SK-N-SH treated with all-trans-retinoic acid at 6 μM for 48 hours (cell line): ENCODE measurements around the gene SLC2A11.

Experiments
- ATAC-seq: fragments of 200-7000 bp; cut with Tn5 transposase; 3 replicates; pipeline ENCODE4 v1.9.1; 2020; ENCODE audit warnings: mild to moderate bottlenecking, moderate library complexity
- ARNTL ChIP-seq: fragments of 450-650 bp; formaldehyde crosslinking; IDR thresholded peaks from 2 replicates; pipeline ENCODE4 v1.5.0; 2020; ENCODE audit warnings: low read depth, mild to moderate bottlenecking, moderate library complexity, borderline replicate concordance
- BACH2 ChIP-seq: fragments of 250-450 bp; sonication (Bioruptor Pico); IDR thresholded peaks from 2 replicates; pipeline ENCODE4 v1.9.0; 2021; ENCODE audit warnings: mild to moderate bottlenecking, borderline replicate concordance
- CREB5 ChIP-seq: fragments of 250-450 bp; sonication (Bioruptor Pico); IDR thresholded peaks from 2 replicates; pipeline ENCODE4 v1.5.1; 2020; ENCODE audit warnings: low read depth, mild to moderate bottlenecking, moderate library complexity
- CSDC2 ChIP-seq: fragments of 250-450 bp; sonication (Bioruptor Pico); IDR thresholded peaks from 2 replicates; pipeline ENCODE4 v1.5.0; 2020; ENCODE audit warnings: mild to moderate bottlenecking, moderate library complexity
- CSRNP3 ChIP-seq: fragments of 250-450 bp; sonication (Bioruptor Pico); IDR thresholded peaks from 2 replicates; pipeline ENCODE4 v1.5.1; 2021; ENCODE audit warnings: mild to moderate bottlenecking, moderate library complexity
- GLIS3 ChIP-seq: fragments of 250-450 bp; sonication (Bioruptor Pico); IDR thresholded peaks from 2 replicates; pipeline ENCODE4 v1.5.0; 2020; ENCODE audit warnings: mild to moderate bottlenecking, moderate library complexity
- ISL1 ChIP-seq: fragments of 250-450 bp; sonication (Bioruptor Pico); IDR thresholded peaks from 2 replicates; pipeline ENCODE4 v2.1.2; 2022; ENCODE audit warnings: mild to moderate bottlenecking, moderate library complexity
- OSR1 ChIP-seq: fragments of 250-450 bp; sonication (Bioruptor Pico); IDR thresholded peaks from 2 replicates; pipeline ENCODE4 v1.8.0; 2022; ENCODE audit warnings: moderate library complexity, mild to moderate bottlenecking, inconsistent platforms
- PATZ1 ChIP-seq: fragments of 250-450 bp; sonication (Bioruptor Pico); IDR thresholded peaks from 2 replicates; pipeline ENCODE4 v1.8.0; 2020; ENCODE audit warnings: mild to moderate bottlenecking, moderate library complexity, borderline replicate concordance
- POU6F1 ChIP-seq: fragments of 250-450 bp; sonication (Bioruptor Pico); IDR thresholded peaks from 2 replicates; pipeline ENCODE4 v1.8.0; 2021; ENCODE audit warnings: low read depth, mild to moderate bottlenecking, moderate library complexity, borderline replicate concordance
- PPARA ChIP-seq: fragments of 250-450 bp; sonication (Bioruptor Pico); IDR thresholded peaks from 2 replicates; pipeline ENCODE4 v1.5.0; 2020; ENCODE audit warnings: mild to moderate bottlenecking, borderline replicate concordance
- RARB ChIP-seq: fragments of 250-450 bp; sonication (Bioruptor Pico); IDR thresholded peaks from 2 replicates; pipeline ENCODE4 v1.8.0; 2021; ENCODE audit warnings: mild to moderate bottlenecking, moderate library complexity
- SNAI2 ChIP-seq: fragments of 250-450 bp; sonication (Bioruptor Pico); IDR thresholded peaks from 2 replicates; pipeline ENCODE4 v1.5.0; 2020; ENCODE audit warnings: mild to moderate bottlenecking, moderate library complexity
- TCF4 ChIP-seq: fragments of 250-450 bp; sonication (Bioruptor Pico); IDR thresholded peaks from 2 replicates; pipeline ENCODE4 v1.8.0; 2021; ENCODE audit warnings: mild to moderate bottlenecking, moderate library complexity, borderline replicate concordance
- TOX ChIP-seq: fragments of 250-450 bp; sonication (Bioruptor Pico); IDR thresholded peaks from 2 replicates; pipeline ENCODE4 v1.8.0; 2021; ENCODE audit warnings: mild to moderate bottlenecking, moderate library complexity, borderline replicate concordance
- TSHZ2 ChIP-seq: fragments of 250-450 bp; sonication (Bioruptor Pico); IDR thresholded peaks from 2 replicates; pipeline ENCODE4 v1.5.0; 2020; ENCODE audit warnings: mild to moderate bottlenecking, moderate library complexity
- ZC3H10 ChIP-seq: fragments of 250-450 bp; sonication (Bioruptor Pico); IDR thresholded peaks from 2 replicates; pipeline ENCODE4 v1.5.1; 2021; ENCODE audit warnings: mild to moderate bottlenecking, moderate library complexity
- ZFP3 ChIP-seq: fragments of 250-450 bp; sonication (Bioruptor Pico); IDR thresholded peaks from 2 replicates; pipeline ENCODE4 v1.5.0; 2020; ENCODE audit warnings: mild to moderate bottlenecking, moderate library complexity
- ZFP30 ChIP-seq: fragments of 450-650 bp; formaldehyde crosslinking; IDR thresholded peaks from 2 replicates; pipeline ENCODE4 v1.5.0; 2022; ENCODE audit warnings: mild to moderate bottlenecking, moderate library complexity
- ZNF565 ChIP-seq: fragments of 450-650 bp; formaldehyde crosslinking; conservative IDR thresholded peaks from 2 replicates; pipeline ENCODE4 v1.5.0; 2020; ENCODE audit warnings: low read depth, mild to moderate bottlenecking, moderate library complexity
- ZNF70 ChIP-seq: fragments of 450-650 bp; formaldehyde crosslinking; IDR thresholded peaks from 2 replicates; pipeline ENCODE4 v1.5.0; 2020; ENCODE audit warnings: mild to moderate bottlenecking, moderate library complexity
- ZNF8 ChIP-seq: fragments of 450-650 bp; formaldehyde crosslinking; IDR thresholded peaks from 2 replicates; pipeline ENCODE4 v1.5.0; 2020; ENCODE audit warnings: mild to moderate bottlenecking, moderate library complexity

The SLC2A11 gene

GRCh38 chr22:23903328-23903971 is 45.8 kb downstream of the SLC2A11 start:
- no peak for ATAC-seq
- no peak for TF ChIP-seq ZNF70 (CRISPR knock-in tag)
- TF ChIP-seq ZNF8 (CRISPR knock-in tag) = no peak
- no peak for TF ChIP-seq PATZ1
- TF ChIP-seq ZFP3 (CRISPR knock-in tag) = no peak
- TF ChIP-seq ZFP30 = no peak
- TF ChIP-seq ISL1 (CRISPR knock-in tag) = no peak
- TF ChIP-seq CREB5 (CRISPR knock-in tag) = no peak
- no peak for TF ChIP-seq GLIS3 (CRISPR knock-in tag)
- TF ChIP-seq TOX (CRISPR knock-in tag) = no peak
- no peak for TF ChIP-seq TSHZ2 (CRISPR knock-in tag)
- TF ChIP-seq POU6F1 (CRISPR knock-in tag) = no peak
- no peak for TF ChIP-seq ARNTL (CRISPR knock-in tag)
- no peak for TF ChIP-seq ZNF565 (CRISPR knock-in tag)
- no peak for TF ChIP-seq PPARA
- TF ChIP-seq ZC3H10 (CRISPR knock-in tag) = no peak
- TF ChIP-seq, all 23 proteins: peak for 0

GRCh38 chr22:23904573-23905254 is 47.0 kb downstream of the SLC2A11 start:
- ATAC-seq = no peak
- no peak for TF ChIP-seq PPARA
- TF ChIP-seq RARB (CRISPR knock-in tag) = no peak
- TF ChIP-seq CSDC2 = no peak
- no peak for TF ChIP-seq ISL1 (CRISPR knock-in tag)
- TF ChIP-seq ZC3H10 (CRISPR knock-in tag) = no peak
- TF ChIP-seq CREB5 (CRISPR knock-in tag) = no peak
- no peak for TF ChIP-seq POU6F1 (CRISPR knock-in tag)
- no peak for TF ChIP-seq TCF4 (CRISPR knock-in tag)
- TF ChIP-seq ZFP3 (CRISPR knock-in tag) = no peak
- no peak for TF ChIP-seq ZNF565 (CRISPR knock-in tag)
- no peak for TF ChIP-seq SNAI2
- TF ChIP-seq TOX (CRISPR knock-in tag) = no peak
- TF ChIP-seq ZNF8 (CRISPR knock-in tag) = no peak
- no peak for TF ChIP-seq CSRNP3 (CRISPR knock-in tag)
- TF ChIP-seq OSR1 (CRISPR knock-in tag) = no peak
- no peak for TF ChIP-seq GLIS3 (CRISPR knock-in tag)
- TF ChIP-seq BACH2 (CRISPR knock-in tag) = no peak
